Panc1 (cell line): ENCODE data around the gene CACNA2D3. TPM values are rescaled to one million over a fixed set of nuclear protein-coding genes. Genes with fewer than 3 reads are reported as not detected.

Source experiments
- ATAC-seq: fragments of 200-7000 bp; cut with Tn5 transposase; 2 replicates; pipeline ENCODE4 v1.9.1; 2020; ENCODE audit warnings: mild to moderate bottlenecking, moderate library complexity
- BruUV-seq: library from RNA; stranded (reverse); fragments of 400-500 nt; replicated peaks from 2 replicates; lab custom pipeline; 2021; lab: Mats Ljungman, UMichigan
- CTCF ChIA-PET: fragments of 300-600 bp; sonication (Branson Sonifier 250); formaldehyde crosslinking; loops from one replicate; lab custom pipeline; 2022; ENCODE audit warnings: antibody characterized with exemption; lab: Charles Lee
- POLR2A ChIA-PET: fragments of 300-600 bp; sonication (Branson Sonifier 250); formaldehyde crosslinking; loops from one replicate; lab custom pipeline; 2022; ENCODE audit warnings: antibody characterized with exemption; lab: Charles Lee
- DNase-seq: peaks from one replicate; pipeline ENCODE4 v3.0.0-alpha.2; 2010; ENCODE audit warnings: low read depth, low spot score
- H3K27ac ChIP-seq: 2 replicates; pipeline ENCODE4 v1.5.1; 2011; ENCODE audit warnings: mild to moderate bottlenecking, low read length, inconsistent platforms
- H3K27me3 ChIP-seq: fragments of 200-500 bp; sonication (Bioruptor generic); 2 replicates; pipeline ENCODE4 v1.6.0; 2014; ENCODE audit warnings: low read length, inconsistent platforms; ENCODE audit not compliant: control insufficient read depth, insufficient read depth
- H3K36me3 ChIP-seq: fragments of 200-500 bp; sonication (Bioruptor generic); 2 replicates; pipeline ENCODE4 v1.5.1; 2014; ENCODE audit warnings: inconsistent platforms, mild to moderate bottlenecking, low read length, moderate library complexity; ENCODE audit not compliant: control insufficient read depth, insufficient read depth
- H3K4me1 ChIP-seq: 2 replicates; pipeline ENCODE4 v1.5.1; 2011; ENCODE audit warnings: inconsistent platforms, mild to moderate bottlenecking, low read length, moderate library complexity; ENCODE audit not compliant: control insufficient read depth, insufficient read depth
- H3K4me3 ChIP-seq, 2 experiments: 2 replicates each; pipeline ENCODE4 v1.5.1; 2011 to 2012; ENCODE audit warnings: low read depth in 2 of 2, low read length in 2 of 2, mild to moderate bottlenecking in 2 of 2, inconsistent platforms in 1 of 2, moderate library complexity in 1 of 2
- H3K9me3 ChIP-seq: fragments of 200-500 bp; sonication (Bioruptor generic); 2 replicates; pipeline ENCODE4 v1.5.1; 2014; ENCODE audit warnings: low read depth, mild to moderate bottlenecking, inconsistent platforms, low read length, moderate library complexity; ENCODE audit not compliant: control insufficient read depth, insufficient read depth
- CTCF ChIP-seq: fragments of 450-650 bp; IDR thresholded peaks from 2 replicates; pipeline ENCODE4 v1.5.1; 2017; ENCODE audit warnings: mild to moderate bottlenecking
- POLR2AphosphoS5 ChIP-seq: IDR thresholded peaks from 2 replicates; pipeline ENCODE4 v1.6.1; 2012; ENCODE audit warnings: mild to moderate bottlenecking, low read depth, low read length, moderate library complexity
- REST ChIP-seq, 2 experiments: IDR thresholded peaks; 2 replicates each; pipeline ENCODE4 v1.6.1; 2011 to 2012; ENCODE audit warnings: low read depth in 2 of 2, control low read depth in 1 of 2, low read length in 1 of 2, mild to moderate bottlenecking in 1 of 2, moderate library complexity in 1 of 2; ENCODE audit not compliant: insufficient read depth in 1 of 2
- SIN3A ChIP-seq: IDR thresholded peaks from 2 replicates; pipeline ENCODE4 v1.6.1; 2012; ENCODE audit warnings: low read depth, mild to moderate bottlenecking, low read length, moderate library complexity, borderline replicate concordance; ENCODE audit not compliant: insufficient read depth
- TCF7L2 ChIP-seq: IDR thresholded peaks from 2 replicates; pipeline ENCODE4 v1.6.1; 2011; ENCODE audit warnings: mild to moderate bottlenecking, low read depth, low read length, inconsistent platforms
- in situ Hi-C: cut with HindIII; loops from 2 replicates; pipeline ENCODE4 v1.10.0; 2016; ENCODE audit warnings: low sequenced_read_pairs, low pct_unique_long_range_greater_than_20kb
- intact Hi-C: fragments of 100-400 bp; cut with micrococcal nuclease; formaldehyde crosslinking; loops from one replicate; pipeline ENCODE4 v1.10.0; 2022; ENCODE audit not compliant: unreplicated experiment
- total RNA-seq: library from RNA; stranded (reverse); gene quantifications from one replicate; pipeline ENCODE4 v1.2.1, GENCODE V29; 2021; ENCODE audit not compliant: unreplicated experiment

The CACNA2D3 gene
- total RNA-seq, 1 experiment from 2014 or later = 0.41 TPM

- no peaks in the 10 kb centered on the region for H3K4me1 ChIP-seq
- no peak overlapping the region for H3K27ac ChIP-seq
- no peaks in the 10 kb centered on the region; the same call in 1 of the 2 replicates for H3K27me3 ChIP-seq
- no peak overlapping the region for H3K4me3 ChIP-seq
- H3K36me3 ChIP-seq = no peaks in the 10 kb centered on the region
- CTCF ChIA-PET = no interaction called here
- TF ChIP-seq SIN3A (no peak), REST (IDR thresholded peaks at IDR 0.05; ENCODE audit: insufficient read depth in 1 of 2, low read depth in 2 of 2, low read length in 1 of 2) (no peak), POLR2AphosphoS5 (no peak)
- H3K9me3 ChIP-seq = no peaks in the 10 kb centered on the region
- intact Hi-C loops = no loop called here
- POLR2A ChIA-PET = no interaction called here
- in situ Hi-C loops = no loop called here
- no TSS peak for BruUV-seq
- no peak for ATAC-seq
- no peak for DNase-seq
Measured at GRCh38 chr3:54198556-54198955, 76.2 kb downstream of the CACNA2D3 start.

GRCh38 chr3:54202054-54202453, 79.7 kb downstream of the CACNA2D3 start:
- CTCF ChIA-PET = no interaction called here
- BruUV-seq = no TSS peak
- no peak for ATAC-seq

More at GRCh38 chr3:54202054-54202453, 79.7 kb downstream of the CACNA2D3 start:
- H3K4me1 ChIP-seq = no peaks in the 10 kb centered on the region
- DNase-seq = no peak
- no peaks in the 10 kb centered on the region; the same call in 1 of the 2 replicates for H3K27me3 ChIP-seq
- no peak overlapping the region for H3K4me3 ChIP-seq
- H3K36me3 ChIP-seq = no peaks in the 10 kb centered on the region
- TF ChIP-seq REST (IDR thresholded peaks at IDR 0.05; ENCODE audit: insufficient read depth in 1 of 2, low read depth in 2 of 2, low read length in 1 of 2) (no peak), TCF7L2 (no peak), CTCF (no peak), POLR2AphosphoS5 (no peak), SIN3A (no peak)
- no peak overlapping the region for H3K27ac ChIP-seq
- H3K9me3 ChIP-seq = no peaks in the 10 kb centered on the region
- in situ Hi-C loops (no loop called here), intact Hi-C loops (no loop called here)
- POLR2A ChIA-PET = no interaction called here
